H1 (cell line): ENCODE results near the gene ABLIM1. TPM values are rescaled to one million over a fixed set of nuclear protein-coding genes. Genes with fewer than 3 reads are reported as not detected.

Source experiments
- CTCF ChIA-PET: fragments of 300-600 bp; sonication (Branson Sonifier 250); formaldehyde crosslinking; loops from one replicate; lab custom pipeline; 2021; ENCODE audit not compliant: partially characterized antibody; lab: Charles Lee
- POLR2A ChIA-PET: fragments of 300-600 bp; sonication (Branson Sonifier 250); formaldehyde crosslinking; loops from one replicate; lab custom pipeline; 2021; ENCODE audit warnings: inconsistent platforms; ENCODE audit not compliant: partially characterized antibody; lab: Charles Lee
- DNase-seq, 2 experiments: peaks; one replicate each; pipeline versions ENCODE4 v3.0.0 to v3.0.0-alpha.2; 2010 to 2022; ENCODE audit warnings: low spot score in 2 of 2, low read depth in 1 of 2, mixed read lengths in 1 of 2
- FAIRE-seq: peaks from 2 replicates; lab custom pipeline; 2011; peaks lifted over from hg19 to GRCh38; lab: Jason Lieb, UNC
- H2AFZ ChIP-seq: 2 replicates; pipeline ENCODE4 v1.8.1; 2012; ENCODE audit warnings: low read length, inconsistent platforms
- H2AK5ac ChIP-seq: 2 replicates; pipeline ENCODE4 v1.6.1; 2013; ENCODE audit warnings: low read depth, low read length
- H2BK120ac ChIP-seq: replicated peaks from 2 replicates; pipeline ENCODE3; 2013; ENCODE audit warnings: low read depth, low read length, inconsistent platforms
- H2BK12ac ChIP-seq: 2 replicates; pipeline ENCODE4 v1.6.1; 2013; ENCODE audit warnings: low read depth, low read length
- H2BK15ac ChIP-seq: 2 replicates; pipeline ENCODE4 v1.6.1; 2013; ENCODE audit warnings: low read length
- H2BK20ac ChIP-seq: 2 replicates; pipeline ENCODE4 v1.6.1; 2013; ENCODE audit warnings: low read length
- H2BK5ac ChIP-seq: 2 replicates; pipeline ENCODE4 v1.6.1; 2013; ENCODE audit warnings: low read depth, low read length
- H3K14ac ChIP-seq: 2 replicates; pipeline ENCODE4 v1.6.1; 2013; ENCODE audit warnings: inconsistent platforms; ENCODE audit not compliant: insufficient read length
- H3K18ac ChIP-seq: 2 replicates; pipeline ENCODE4 v1.6.1; 2013; ENCODE audit warnings: low read length; ENCODE audit errors: extremely low read depth
- H3K23ac ChIP-seq: 2 replicates; pipeline ENCODE4 v1.6.1; 2013; ENCODE audit warnings: inconsistent platforms; ENCODE audit not compliant: insufficient read length
- H3K23me2 ChIP-seq: 2 replicates; pipeline ENCODE4 v1.6.1; 2013; ENCODE audit warnings: low read depth, low read length
- H3K27ac ChIP-seq: 2 replicates; pipeline ENCODE4 v1.6.1; 2011; ENCODE audit warnings: low read depth, low read length, inconsistent platforms
- H3K27me3 ChIP-seq, 4 experiments: replicated peaks in 1 of 4; 1 replicate in 1 of 4; 2 replicates in 3 of 4; pipeline versions ENCODE4 v1.6.1 to v1.8.1; 2011 to 2013; ENCODE audit warnings: low read length in 3 of 4, mild to moderate bottlenecking in 3 of 4, inconsistent platforms in 2 of 4, mixed read lengths in 2 of 4, moderate library complexity in 1 of 4; ENCODE audit not compliant: control insufficient read depth in 3 of 4, insufficient read depth in 3 of 4; ENCODE audit errors: extremely low read depth in 1 of 4
- H3K36me3 ChIP-seq, 4 experiments: 2 replicates each; pipeline versions ENCODE4 v1.6.1 to v1.8.1; 2011 to 2013; ENCODE audit warnings: mild to moderate bottlenecking in 4 of 4, low read length in 3 of 4, moderate library complexity in 2 of 4, control low read depth in 1 of 4, inconsistent platforms in 1 of 4; ENCODE audit not compliant: insufficient read depth in 4 of 4, control insufficient read depth in 2 of 4
- H3K4ac ChIP-seq: replicated peaks from 2 replicates; pipeline ENCODE3; 2013; ENCODE audit warnings: low read length, low read depth, mixed read lengths, inconsistent platforms; ENCODE audit not compliant: insufficient read length
- H3K4me1 ChIP-seq, 4 experiments: replicated peaks in 1 of 4; 1 replicate in 1 of 4; 2 replicates in 3 of 4; pipeline versions ENCODE4 v1.6.1 to v1.8.1; 2011 to 2013; ENCODE audit warnings: low read length in 3 of 4, inconsistent platforms in 2 of 4, mixed read lengths in 1 of 4; ENCODE audit not compliant: insufficient read depth in 4 of 4, control insufficient read depth in 3 of 4
- H3K4me2 ChIP-seq, 2 experiments: 2 replicates each; pipeline versions ENCODE4 v1.6.1 to v1.8.1; 2011 to 2013; ENCODE audit warnings: low read depth in 2 of 2, low read length in 2 of 2, control low read depth in 1 of 2, inconsistent platforms in 1 of 2, mild to moderate bottlenecking in 1 of 2; ENCODE audit not compliant: insufficient read depth in 1 of 2
- H3K4me3 ChIP-seq, 4 experiments: fragments of 200-600, 300-600 bp in 1 of 4; sonication (generic), shearing (Covaris generic), sonication (Bioruptor Twin) in 1 of 4; 2 replicates each; pipeline versions ENCODE4 v1.5.1 to v1.8.1; 2011 to 2016; ENCODE audit warnings: low read length in 4 of 4, low read depth in 3 of 4, control low read depth in 2 of 4, inconsistent platforms in 2 of 4, mild to moderate bottlenecking in 2 of 4, mixed read lengths in 1 of 4, moderate library complexity in 1 of 4; ENCODE audit not compliant: insufficient read depth in 2 of 4; ENCODE audit errors: extremely low read depth in 1 of 4
- H3K56ac ChIP-seq: replicated peaks from 2 replicates; pipeline ENCODE3; 2013; ENCODE audit warnings: low read depth, mild to moderate bottlenecking, mixed read lengths, low read length, inconsistent platforms; ENCODE audit not compliant: insufficient read length
- H3K79me1 ChIP-seq: 2 replicates; pipeline ENCODE4 v1.6.1; 2013; ENCODE audit warnings: low read depth, low read length, control low read depth
- H3K79me2 ChIP-seq, 2 experiments: 2 replicates each; pipeline versions ENCODE4 v1.6.1 to v1.8.1; 2012 to 2013; ENCODE audit warnings: low read length in 2 of 2, mild to moderate bottlenecking in 2 of 2, inconsistent platforms in 1 of 2; ENCODE audit not compliant: insufficient read depth in 2 of 2, control insufficient read depth in 1 of 2
- H3K9ac ChIP-seq, 4 experiments: replicated peaks in 1 of 4; 1 replicate in 1 of 4; 2 replicates in 3 of 4; pipeline versions ENCODE4 v1.6.1 to v1.8.1; 2011 to 2013; ENCODE audit warnings: low read depth in 3 of 4, low read length in 3 of 4, control low read depth in 2 of 4, mild to moderate bottlenecking in 2 of 4, moderate library complexity in 2 of 4, inconsistent platforms in 1 of 4; ENCODE audit errors: extremely low read depth in 1 of 4
- H3K9me3 ChIP-seq, 2 experiments: 2 replicates each; pipeline versions ENCODE4 v1.6.1 to v1.8.1; 2012 to 2013; ENCODE audit warnings: mild to moderate bottlenecking in 2 of 2, moderate library complexity in 2 of 2, control low read depth in 1 of 2, inconsistent platforms in 1 of 2, low read depth in 1 of 2, low read length in 1 of 2, mixed read lengths in 1 of 2; ENCODE audit not compliant: insufficient read depth in 2 of 2
- H4K20me1 ChIP-seq, 2 experiments: replicated peaks in 1 of 2; 2 replicates each; pipeline versions ENCODE3 to v1.8.1; 2011 to 2013; ENCODE audit warnings: inconsistent platforms in 2 of 2, low read length in 2 of 2, mild to moderate bottlenecking in 1 of 2; ENCODE audit not compliant: insufficient read depth in 2 of 2, control insufficient read depth in 1 of 2
- H4K5ac ChIP-seq: 2 replicates; pipeline ENCODE4 v1.6.1; 2013; ENCODE audit warnings: low read length, low read depth, mixed read lengths, inconsistent platforms; ENCODE audit not compliant: insufficient read length
- H4K8ac ChIP-seq: 2 replicates; pipeline ENCODE4 v1.8.0; 2013; ENCODE audit warnings: mild to moderate bottlenecking, moderate library complexity, low read length, inconsistent platforms; ENCODE audit not compliant: insufficient read depth; ENCODE audit errors: extremely low read depth
- H4K91ac ChIP-seq: replicated peaks from 2 replicates; pipeline ENCODE3; 2013; ENCODE audit warnings: low read length, mixed read lengths, inconsistent platforms; ENCODE audit not compliant: insufficient read length
- BCL11A ChIP-seq, 2 experiments: IDR thresholded peaks; one replicate each; pipeline ENCODE4 v1.6.1; 2011; ENCODE audit warnings: low read depth in 2 of 2, low read length in 2 of 2, mild to moderate bottlenecking in 2 of 2
- FOSL1 ChIP-seq: IDR thresholded peaks from 2 replicates; pipeline ENCODE4 v1.6.1; 2011; ENCODE audit warnings: mild to moderate bottlenecking, low read depth, low read length, moderate library complexity; ENCODE audit not compliant: insufficient read depth
- WGBS, 2 experiments: shearing (Covaris generic) in 1 of 2; methylation state at CpG; one replicate each; pipeline versions ENCODE4 v1.1.6 to v1.1.7; 2013 to 2015; ENCODE audit warnings: low lambda C conversion rate in 2 of 2, mixed read lengths in 2 of 2, inconsistent platforms in 1 of 2, low coverage in 1 of 2, missing lambda C conversion rate in 1 of 2; ENCODE audit not compliant: insufficient replicate concordance in 2 of 2, insufficient coverage in 1 of 2, insufficient read length in 1 of 2; ENCODE audit errors: extremely low coverage in 1 of 2, missing lambda C conversion rate in 1 of 2; 5-methylcytosine and 5-hydroxymethylcytosine counted together
- polyA plus RNA-seq, 7 experiments: library from polyadenylated mRNA; depleted of rRNA in 3 of 7; stranded (reverse) in 5 of 7; unstranded in 2 of 7; fragments of >200 nt in 5 of 7; fragments of 200-250 nt in 2 of 7; gene quantifications; 1 replicate in 5 of 7; 2 replicates in 1 of 7; 4 replicates in 1 of 7; pipeline versions ENCODE4 v1.2.1 to v1.2.3, GENCODE V29; 2011 to 2013; ENCODE audit warnings: missing spikeins in 2 of 7, mixed read lengths in 2 of 7
- total RNA-seq: library from RNA; stranded (reverse); fragmentation: NEBNext Ultra II Directional; extraction: Animal tissue kit (Norgen Biotek cat#: 25700); gene quantifications from 2 replicates; pipeline ENCODE4 v1.2.1, GENCODE V29; 2021

The ABLIM1 gene
- total and polyA plus RNA-seq, 2 of the 8 experiments (the other 6 are each of a cell fraction or from before 2014, with no cell fraction given), result 51.2 to 51.7 TPM

- no peak overlapping the region for H3K27ac ChIP-seq
- H3K4me3 ChIP-seq, result no peak overlapping the region
- no peak overlapping the region for H4K5ac ChIP-seq
- H4K20me1 ChIP-seq, result no peaks in the 10 kb centered on the region
- H3K23ac ChIP-seq, result no peak overlapping the region
- no peak overlapping the region for H2BK12ac ChIP-seq
- FAIRE-seq (no peak), DNase-seq (no peak)
- H4K91ac ChIP-seq, result no peak overlapping the region
- ChIA-PET CTCF (interaction anchor here (1.3 to 1.6 kb wide), 2 partner anchors 9 to 135 kb away, joined by 4 to 7 read pairs; no protein-coding TSS in a partner anchor), POLR2A (no interaction called here)
- WGBS, 2 experiments, result 90% methylated on average over 5 of the region's 5 CpGs; no CpG with 5 or more reads in 1 of the 2 experiments
- H3K4me1 ChIP-seq, result no peaks in the 10 kb centered on the region; a peak in 1 of 7 replicates
- H3K27me3 ChIP-seq, result no peaks in the 10 kb centered on the region
- H3K79me2 ChIP-seq, result no peaks in the 10 kb centered on the region
- no peak overlapping the region for H3K14ac ChIP-seq
- H3K56ac ChIP-seq, result no peak overlapping the region
- no peaks in the 10 kb centered on the region for H3K23me2 ChIP-seq
- H3K4me2 ChIP-seq, result no peak overlapping the region
- H2BK20ac ChIP-seq, result no peak overlapping the region
- no peaks in the 10 kb centered on the region for H3K9me3 ChIP-seq
- no peak overlapping the region for H4K8ac ChIP-seq
- no peak overlapping the region for H2BK120ac ChIP-seq
- H2AFZ ChIP-seq, result no peak overlapping the region
- H3K36me3 ChIP-seq, result no peaks in the 10 kb centered on the region
- no peaks in the 10 kb centered on the region for H3K79me1 ChIP-seq
- no peak overlapping the region for H3K9ac ChIP-seq
- H2BK15ac ChIP-seq, result no peak overlapping the region
- no peak overlapping the region for H2AK5ac ChIP-seq
- no peak overlapping the region for H2BK5ac ChIP-seq
- no peak overlapping the region for H3K4ac ChIP-seq
- H3K18ac ChIP-seq, result no peak overlapping the region
- TF ChIP-seq FOSL1, result no peak
- no peak for TF ChIP-seq BCL11A (IDR thresholded peaks at IDR 0.05; ENCODE audit: low read depth in 2 of 2, low read length in 2 of 2)
Measured at GRCh38 chr10:114685456-114685855, 27.4 kb upstream of the ABLIM1 start.
